PFSK-1 (cell line): ENCODE data around the gene LEMD2.

Source experiments
- POLR2AphosphoS5 ChIP-seq: IDR thresholded peaks from 2 replicates; pipeline ENCODE4 v1.6.1; 2012; ENCODE audit warnings: low read depth, mild to moderate bottlenecking, control low read depth, low read length, moderate library complexity
- TF ChIP-seq, protein P1 (sequence below), 2 experiments: IDR thresholded peaks; 2 replicates each; pipeline versions ENCODE4 v1.6.1 to v1.8.0; 2011 to 2012; ENCODE audit warnings: low read depth in 2 of 2, low read length in 2 of 2, control low read depth in 1 of 2, inconsistent platforms in 1 of 2, mild to moderate bottlenecking in 1 of 2, moderate library complexity in 1 of 2; ENCODE audit not compliant: insufficient read depth in 1 of 2

DNA sequence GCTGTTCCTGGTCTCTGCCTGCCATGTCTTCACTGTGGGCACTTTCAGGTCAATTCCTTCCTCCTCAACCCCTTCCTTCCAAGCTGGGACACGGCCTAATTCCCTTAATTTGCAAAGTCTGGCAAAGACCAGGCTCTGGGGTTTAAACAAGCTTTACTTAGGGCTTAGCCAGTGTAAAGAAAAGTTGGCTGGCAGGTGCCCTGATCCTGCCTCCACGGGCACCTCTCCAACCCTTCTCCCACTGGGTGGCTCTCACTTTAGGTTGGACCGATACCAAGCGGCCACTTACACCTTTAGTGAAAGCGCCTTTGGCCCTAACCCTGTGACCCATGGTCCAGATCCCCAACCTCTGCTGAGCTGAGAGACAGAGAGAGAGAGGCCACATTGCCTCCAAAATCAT is 28.6 kb upstream of the LEMD2 start:
- TF ChIP-seq POLR2AphosphoS5, result no peak
- TF ChIP-seq, protein P1, sequence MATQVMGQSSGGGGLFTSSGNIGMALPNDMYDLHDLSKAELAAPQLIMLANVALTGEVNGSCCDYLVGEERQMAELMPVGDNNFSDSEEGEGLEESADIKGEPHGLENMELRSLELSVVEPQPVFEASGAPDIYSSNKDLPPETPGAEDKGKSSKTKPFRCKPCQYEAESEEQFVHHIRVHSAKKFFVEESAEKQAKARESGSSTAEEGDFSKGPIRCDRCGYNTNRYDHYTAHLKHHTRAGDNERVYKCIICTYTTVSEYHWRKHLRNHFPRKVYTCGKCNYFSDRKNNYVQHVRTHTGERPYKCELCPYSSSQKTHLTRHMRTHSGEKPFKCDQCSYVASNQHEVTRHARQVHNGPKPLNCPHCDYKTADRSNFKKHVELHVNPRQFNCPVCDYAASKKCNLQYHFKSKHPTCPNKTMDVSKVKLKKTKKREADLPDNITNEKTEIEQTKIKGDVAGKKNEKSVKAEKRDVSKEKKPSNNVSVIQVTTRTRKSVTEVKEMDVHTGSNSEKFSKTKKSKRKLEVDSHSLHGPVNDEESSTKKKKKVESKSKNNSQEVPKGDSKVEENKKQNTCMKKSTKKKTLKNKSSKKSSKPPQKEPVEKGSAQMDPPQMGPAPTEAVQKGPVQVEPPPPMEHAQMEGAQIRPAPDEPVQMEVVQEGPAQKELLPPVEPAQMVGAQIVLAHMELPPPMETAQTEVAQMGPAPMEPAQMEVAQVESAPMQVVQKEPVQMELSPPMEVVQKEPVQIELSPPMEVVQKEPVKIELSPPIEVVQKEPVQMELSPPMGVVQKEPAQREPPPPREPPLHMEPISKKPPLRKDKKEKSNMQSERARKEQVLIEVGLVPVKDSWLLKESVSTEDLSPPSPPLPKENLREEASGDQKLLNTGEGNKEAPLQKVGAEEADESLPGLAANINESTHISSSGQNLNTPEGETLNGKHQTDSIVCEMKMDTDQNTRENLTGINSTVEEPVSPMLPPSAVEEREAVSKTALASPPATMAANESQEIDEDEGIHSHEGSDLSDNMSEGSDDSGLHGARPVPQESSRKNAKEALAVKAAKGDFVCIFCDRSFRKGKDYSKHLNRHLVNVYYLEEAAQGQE (IDR thresholded peaks at IDR 0.05; ENCODE audit: insufficient read depth in 1 of 2, low read depth in 2 of 2, low read length in 2 of 2), result no peak
